ENCODE data around the gene PHLPP1.
A peak's percentile ranks its signal among the peaks of the same experiment; 100 is the strongest.

The PHLPP1 gene

GRCh38 chr18:62717169-62717924 lies 2.0 kb downstream of the PHLPP1 start:
- DNase-seq (ENCODE audit: low read depth): no peak
- TF ChIP-seq, protein P1, sequence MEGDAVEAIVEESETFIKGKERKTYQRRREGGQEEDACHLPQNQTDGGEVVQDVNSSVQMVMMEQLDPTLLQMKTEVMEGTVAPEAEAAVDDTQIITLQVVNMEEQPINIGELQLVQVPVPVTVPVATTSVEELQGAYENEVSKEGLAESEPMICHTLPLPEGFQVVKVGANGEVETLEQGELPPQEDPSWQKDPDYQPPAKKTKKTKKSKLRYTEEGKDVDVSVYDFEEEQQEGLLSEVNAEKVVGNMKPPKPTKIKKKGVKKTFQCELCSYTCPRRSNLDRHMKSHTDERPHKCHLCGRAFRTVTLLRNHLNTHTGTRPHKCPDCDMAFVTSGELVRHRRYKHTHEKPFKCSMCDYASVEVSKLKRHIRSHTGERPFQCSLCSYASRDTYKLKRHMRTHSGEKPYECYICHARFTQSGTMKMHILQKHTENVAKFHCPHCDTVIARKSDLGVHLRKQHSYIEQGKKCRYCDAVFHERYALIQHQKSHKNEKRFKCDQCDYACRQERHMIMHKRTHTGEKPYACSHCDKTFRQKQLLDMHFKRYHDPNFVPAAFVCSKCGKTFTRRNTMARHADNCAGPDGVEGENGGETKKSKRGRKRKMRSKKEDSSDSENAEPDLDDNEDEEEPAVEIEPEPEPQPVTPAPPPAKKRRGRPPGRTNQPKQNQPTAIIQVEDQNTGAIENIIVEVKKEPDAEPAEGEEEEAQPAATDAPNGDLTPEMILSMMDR (IDR thresholded peaks at IDR 0.05; ENCODE audit: low read depth, low read length, missing control alignments): no peak
- in situ Hi-C loops (cut with HindIII; ENCODE audit: low sequenced_read_pairs): no loop called here
- H3K4me3 ChIP-seq (ENCODE audit: low read depth, low read length): peak overlapping the region; percentile 50

DNA sequence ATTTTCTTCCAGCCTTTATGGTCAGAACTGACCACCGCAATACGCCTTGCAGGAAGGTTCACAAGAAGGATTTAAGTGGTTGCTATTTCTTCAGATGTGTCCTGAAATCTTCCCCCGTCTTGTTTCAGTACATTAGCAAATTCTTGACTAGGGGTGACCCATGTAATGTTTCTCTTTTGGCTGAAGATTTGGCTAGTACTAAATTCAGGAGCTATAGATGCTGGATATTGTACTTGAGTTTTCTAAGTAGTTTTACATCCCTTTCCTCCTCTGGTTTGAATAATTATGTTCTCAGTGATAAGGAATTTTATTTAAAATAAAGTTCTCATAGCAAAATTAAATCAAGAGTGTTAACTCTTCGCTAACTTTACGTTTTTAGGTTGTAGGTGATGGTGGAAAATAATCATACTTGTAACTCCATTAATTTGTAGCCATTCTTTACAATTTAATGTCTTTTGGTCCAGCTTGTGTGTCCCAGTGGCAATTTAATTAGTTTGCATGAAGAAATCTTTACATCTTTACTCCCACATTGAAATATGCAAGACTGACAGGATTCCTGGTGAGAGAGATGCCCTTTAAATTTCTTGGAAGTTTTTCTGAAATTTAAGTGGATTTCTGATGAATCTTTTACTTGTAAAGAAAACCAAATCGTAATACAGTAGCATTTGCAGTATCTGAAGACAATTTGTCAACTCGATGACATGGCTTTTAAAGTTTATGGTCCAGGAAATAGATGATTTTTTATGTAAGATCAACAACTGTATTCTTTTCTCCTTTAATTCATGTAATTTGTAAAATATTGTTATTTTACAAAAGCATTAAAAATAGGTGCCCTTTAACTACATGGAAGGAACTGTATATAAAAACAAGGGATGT lies 2.8 kb downstream of the PHLPP1 start:
- TF ChIP-seq, protein P1 (IDR thresholded peaks at IDR 0.05; ENCODE audit: low read depth, low read length, missing control alignments): no peak
- H3K4me3 ChIP-seq (ENCODE audit: low read depth, low read length): peak overlapping the region; percentile 50
- in situ Hi-C loops (cut with HindIII; ENCODE audit: low sequenced_read_pairs): no loop called here
- no peak for DNase-seq (ENCODE audit: low read depth)

- peak overlapping the region; percentile 5 for H3K4me3 ChIP-seq (ENCODE audit: low read depth, low read length)
- no peak for DNase-seq (ENCODE audit: low read depth)
- TF ChIP-seq, protein P1 (IDR thresholded peaks at IDR 0.05; ENCODE audit: low read depth, low read length, missing control alignments): no peak
- in situ Hi-C loops (cut with HindIII; ENCODE audit: low sequenced_read_pairs): no loop called here
Measured at GRCh38 chr18:62720048-62720447, 4.7 kb downstream of the PHLPP1 start.

DNA sequence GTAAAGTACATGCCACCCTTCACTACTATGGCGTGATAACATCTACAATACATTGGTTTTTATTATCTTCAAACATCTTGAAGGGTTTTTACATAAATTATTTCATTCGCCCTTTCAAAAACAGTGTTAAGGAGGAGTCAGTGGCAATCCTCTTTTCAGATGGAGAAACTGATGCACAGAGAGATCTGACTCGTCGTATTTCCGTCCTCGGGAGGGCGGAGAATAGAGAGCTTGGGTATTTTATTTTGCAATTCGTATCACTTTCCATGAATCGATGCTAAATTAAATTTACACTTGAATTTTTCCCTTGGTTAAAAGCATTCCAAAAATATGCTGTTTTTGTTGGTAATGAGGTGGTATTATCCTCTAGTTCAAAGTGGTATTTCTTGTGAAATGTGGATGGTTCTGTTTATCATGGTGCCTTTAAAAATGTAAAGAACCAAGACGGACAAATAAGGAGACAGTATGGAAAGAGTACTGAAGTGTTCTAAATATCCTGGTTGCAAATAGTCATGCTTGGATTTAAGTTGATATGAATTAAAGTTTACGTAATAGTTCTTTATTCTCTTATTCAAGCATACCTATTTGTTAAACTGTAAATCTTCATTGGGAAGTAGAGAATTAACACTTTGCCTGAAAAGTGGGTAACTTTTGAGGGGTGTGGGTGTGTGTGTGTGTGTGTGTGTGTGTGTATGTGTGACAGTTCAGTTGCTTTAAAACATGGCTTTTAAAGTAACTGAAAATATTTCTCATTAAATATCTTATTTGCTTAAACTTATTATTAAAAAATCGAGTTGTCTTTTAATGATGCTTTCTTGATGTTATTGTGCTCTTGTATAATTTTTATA lies 5.6 kb downstream of the PHLPP1 start:
- in situ Hi-C loops (cut with HindIII; ENCODE audit: low sequenced_read_pairs): no loop called here
- H3K4me3 ChIP-seq (ENCODE audit: low read depth, low read length): peak overlapping the region; percentile 6
- no peak for DNase-seq (ENCODE audit: low read depth)
- TF ChIP-seq, protein P1 (IDR thresholded peaks at IDR 0.05; ENCODE audit: low read depth, low read length, missing control alignments): no peak

DNA sequence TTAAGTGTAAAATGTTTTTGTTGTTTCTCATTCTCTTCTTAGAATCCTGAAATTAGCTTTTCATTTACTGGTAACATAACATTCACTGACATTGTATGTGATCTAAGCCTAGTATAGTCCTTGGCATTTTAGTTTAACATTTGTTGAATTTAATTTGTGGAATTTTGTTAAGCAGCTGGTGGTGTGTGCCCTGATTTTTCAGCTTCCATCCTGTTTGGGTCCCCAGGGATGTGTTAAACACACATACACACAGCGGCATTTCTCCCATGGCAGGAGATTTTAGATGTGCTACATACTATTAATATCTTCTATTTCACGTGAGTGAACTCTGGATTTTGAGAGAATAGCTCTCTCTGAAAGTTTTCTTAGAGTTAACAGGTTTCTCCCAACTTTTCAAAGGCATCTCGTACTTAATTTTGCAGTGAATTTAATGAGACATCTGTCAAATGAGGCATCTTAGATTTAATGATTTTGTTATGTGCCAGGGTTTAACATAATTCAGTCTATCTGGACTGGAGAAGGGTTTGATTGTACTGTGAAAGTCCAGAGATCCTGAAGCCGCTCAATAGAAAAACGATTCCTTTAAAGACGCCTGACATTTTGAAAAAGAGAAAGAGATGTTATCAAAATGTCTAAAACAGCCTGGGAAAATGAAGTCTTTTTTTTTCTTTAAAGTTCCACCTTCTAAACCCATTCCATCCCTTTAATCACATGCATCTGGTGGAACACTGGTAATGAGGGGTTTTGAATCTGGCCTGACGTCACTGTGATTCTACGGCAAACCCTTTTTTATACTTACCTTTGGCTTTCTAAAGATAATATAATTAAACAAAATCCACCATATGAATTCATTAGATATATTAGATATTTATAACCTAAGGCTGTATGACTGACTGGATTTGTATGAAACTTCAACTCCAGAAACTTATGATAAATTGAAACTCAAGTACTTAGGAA lies 6.8 kb downstream of the PHLPP1 start:
- TF ChIP-seq, protein P1 (IDR thresholded peaks at IDR 0.05; ENCODE audit: low read depth, low read length, missing control alignments): no peak
- no peak for DNase-seq (ENCODE audit: low read depth)
- H3K4me3 ChIP-seq (ENCODE audit: low read depth, low read length): no peak overlapping the region
- in situ Hi-C loops (cut with HindIII; ENCODE audit: low sequenced_read_pairs): no loop called here

All from astrocyte of the cerebellum (primary cell).